Hematopoietic multipotent progenitor cell treated with erythropoietin and hydrocortisone succinate and interleukin-3 and kit ligand, for 17 days (in vitro differentiated cells): ENCODE measurements around the gene ANKMY1.
"Not testable (repeated sequence)": the region's sequence is repeated elsewhere in the genome, so short reads cannot be mapped to it uniquely, and the experiment has no call there.

Experiments
- DNase-seq: peaks from one replicate; pipeline ENCODE4 v3.0.0-alpha.2; 2015; ENCODE audit warnings: low spot score

Gene ANKMY1

DNA sequence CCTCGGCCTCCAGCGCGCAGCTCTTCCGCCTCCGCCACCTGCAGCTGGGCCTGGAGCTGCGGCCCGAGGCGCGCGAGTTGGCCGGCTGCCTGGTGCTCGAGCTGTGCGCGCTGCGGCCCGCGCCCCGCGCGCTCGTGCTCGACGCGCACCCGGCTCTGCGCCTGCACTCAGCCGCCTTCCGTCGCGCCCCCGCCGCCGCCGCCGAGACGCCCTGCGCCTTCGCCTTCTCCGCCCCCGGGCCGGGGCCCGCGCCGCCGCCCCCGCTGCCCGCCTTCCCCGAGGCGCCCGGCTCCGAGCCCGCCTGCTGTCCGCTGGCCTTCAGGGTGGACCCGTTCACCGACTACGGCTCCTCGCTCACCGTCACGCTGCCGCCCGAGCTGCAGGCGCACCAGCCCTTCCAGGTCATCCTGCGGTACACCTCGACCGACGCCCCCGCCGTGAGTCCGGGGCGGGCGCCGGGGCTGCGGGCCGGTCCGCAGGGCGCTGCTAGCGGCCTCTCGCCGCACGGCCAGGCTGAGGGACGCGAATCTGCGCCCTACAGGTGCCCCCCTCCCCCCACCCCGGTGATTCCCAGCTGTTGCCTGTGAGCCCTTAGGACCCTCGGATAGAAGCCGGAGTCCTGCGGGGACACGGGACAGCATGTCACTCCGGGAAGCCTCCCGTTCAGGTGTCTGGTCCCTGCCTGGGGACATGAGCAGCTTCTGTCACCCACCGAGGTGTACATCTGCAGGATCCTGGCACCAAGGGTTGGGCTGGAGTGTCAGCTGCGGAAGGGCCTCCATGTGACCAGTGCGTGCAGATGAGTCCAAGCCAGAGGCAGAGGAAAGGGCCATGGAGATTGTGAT lies 11.1 kb upstream of the ANKMY1 start:
- DNase-seq, result no peak

DNA sequence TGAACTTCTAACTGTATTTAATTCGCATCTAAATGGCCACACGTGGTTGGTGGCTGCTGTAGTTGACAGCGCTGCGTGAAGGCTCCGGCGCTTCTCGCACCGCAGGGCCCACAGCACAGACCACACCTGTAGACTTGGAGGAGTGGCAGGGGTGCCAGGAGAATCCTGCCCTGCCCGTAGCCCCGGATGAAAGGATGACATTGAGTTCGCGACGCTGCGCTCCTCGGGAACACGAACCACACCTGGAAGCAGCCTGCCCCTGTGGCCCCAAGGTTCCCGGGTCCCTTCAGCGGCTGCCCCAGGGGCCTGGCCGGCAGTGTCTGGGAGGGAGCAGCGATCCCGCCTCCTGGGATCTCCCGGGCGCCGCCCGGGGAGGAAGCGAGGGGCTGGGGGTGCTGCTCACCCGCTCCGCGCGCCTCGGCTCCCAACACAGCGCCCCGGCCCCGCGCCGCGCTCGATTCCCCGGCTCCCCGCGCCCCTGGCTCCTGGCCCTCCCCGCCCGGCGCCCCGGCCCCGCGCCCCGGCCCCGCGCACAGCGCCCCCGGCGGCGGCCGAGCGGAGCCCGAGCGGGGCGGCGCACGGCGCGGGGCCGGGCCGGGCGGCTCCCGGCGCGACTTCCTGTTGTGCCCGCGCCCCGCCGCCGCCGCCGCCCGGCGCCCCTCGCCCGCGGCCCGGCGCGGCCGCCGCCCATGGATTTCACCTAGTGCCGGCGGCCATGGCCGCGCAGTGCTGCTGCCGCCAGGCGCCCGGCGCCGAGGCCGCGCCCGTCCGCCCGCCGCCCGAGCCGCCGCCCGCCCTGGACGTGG lies 10.3 kb upstream of the ANKMY1 start, which contains the start of gene RNPEPL1:
RNPEPL1 (plus strand) TSS at position 613 of the 806 bp plus-strand sequence; CDS start at position 716, 103 bp downstream.
- peak; percentile 73 for DNase-seq

GRCh38 chr2:240567137-240567871 lies 9.5 kb upstream of the ANKMY1 start:
- peak; percentile 49 for DNase-seq

DNA sequence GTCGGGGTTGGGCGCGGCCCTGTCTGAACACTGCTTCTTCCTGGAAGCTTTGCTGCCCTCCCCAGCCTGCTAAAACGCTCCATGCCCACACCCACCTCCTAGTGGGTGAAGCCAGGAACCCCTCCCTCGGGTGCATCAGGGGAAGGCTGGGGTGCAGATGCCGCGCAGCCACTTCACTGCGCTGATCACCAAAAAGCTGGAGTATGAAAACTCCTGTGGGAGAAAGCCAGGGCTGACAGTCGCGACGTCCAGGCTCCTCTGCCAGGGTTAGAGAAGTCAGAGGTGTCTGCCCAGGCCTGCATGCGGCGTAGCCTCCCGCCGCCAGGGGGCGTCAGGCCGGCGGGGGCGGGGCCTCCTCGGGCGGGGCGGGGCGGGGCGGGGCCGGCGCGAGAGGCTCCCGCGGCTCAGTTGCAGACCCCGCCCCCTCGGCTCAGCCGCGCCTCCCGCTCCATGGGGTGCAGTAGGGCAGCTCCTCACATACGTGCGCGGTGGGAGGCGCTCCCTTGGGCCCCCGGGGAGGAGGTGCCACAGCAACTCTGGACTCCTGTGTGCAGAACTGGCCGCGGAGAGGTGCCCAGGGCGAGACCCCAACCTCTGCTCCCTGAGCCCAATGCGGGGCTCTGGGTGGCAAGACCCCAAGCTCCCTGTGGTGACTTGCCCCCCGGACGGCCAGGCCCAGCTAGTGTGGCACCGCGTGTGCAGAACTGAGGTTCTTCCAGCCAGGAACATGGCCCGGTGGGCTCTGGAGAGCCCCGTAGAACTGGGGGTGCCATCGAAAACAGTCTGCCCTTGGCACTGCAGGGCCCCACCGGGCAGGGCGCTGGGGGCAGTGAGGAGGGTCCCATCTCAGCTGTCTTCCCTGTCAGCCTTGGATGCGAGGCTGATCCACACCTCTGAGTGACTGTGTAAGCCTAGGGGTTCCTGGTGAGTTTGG lies 8.7 kb upstream of the ANKMY1 start:
- DNase-seq, result peak; percentile 94

DNA sequence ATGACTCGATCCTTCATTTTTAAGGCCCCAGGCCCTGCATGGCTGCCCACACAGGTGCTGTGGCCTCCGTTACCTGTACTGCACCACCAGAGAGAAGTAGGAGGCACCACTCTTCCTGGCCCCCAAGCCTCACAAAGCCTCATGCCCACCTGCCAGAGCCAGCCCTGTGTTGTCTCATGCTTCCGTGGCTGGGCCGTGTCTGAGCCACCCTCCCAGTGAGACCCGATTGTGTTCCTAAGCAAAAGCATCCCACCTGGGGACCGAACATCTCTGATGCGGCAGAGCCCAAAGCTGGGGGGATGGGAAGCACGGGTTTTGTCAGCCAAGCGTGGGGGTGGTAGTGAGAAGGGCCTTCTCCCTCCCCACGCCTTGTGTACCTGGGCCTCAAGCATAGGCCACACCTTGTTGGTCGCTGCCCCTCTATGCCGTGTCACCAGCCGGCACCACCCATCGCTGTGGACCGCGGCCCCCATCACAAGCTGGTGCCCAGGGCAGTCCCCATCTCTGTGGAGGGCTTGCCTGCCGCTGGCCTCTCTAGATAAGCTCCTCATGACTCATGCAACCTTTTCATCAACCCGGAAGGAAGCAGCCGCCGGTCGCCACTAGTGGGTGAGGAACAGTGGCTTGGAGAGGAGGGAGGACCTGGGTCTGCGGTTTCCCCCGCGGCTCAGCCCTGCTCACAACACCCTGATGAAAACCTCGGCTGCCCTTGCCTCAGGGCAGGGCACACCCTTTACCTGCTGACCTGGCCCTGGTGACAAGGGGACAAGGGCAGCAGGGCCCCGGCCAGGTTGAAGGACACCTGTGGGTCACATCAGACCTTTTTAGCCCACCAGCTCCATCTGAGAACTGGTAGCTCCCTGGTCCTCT lies 7.8 kb upstream of the ANKMY1 start:
- peak; percentile 96 for DNase-seq

- DNase-seq, result peak; percentile 88
Observed at GRCh38 chr2:240564561-240565332, 7.0 kb upstream of the ANKMY1 start.

GRCh38 chr2:240563951-240564560 lies 6.3 kb upstream of the ANKMY1 start:
- DNase-seq, result peak; percentile 35

DNA sequence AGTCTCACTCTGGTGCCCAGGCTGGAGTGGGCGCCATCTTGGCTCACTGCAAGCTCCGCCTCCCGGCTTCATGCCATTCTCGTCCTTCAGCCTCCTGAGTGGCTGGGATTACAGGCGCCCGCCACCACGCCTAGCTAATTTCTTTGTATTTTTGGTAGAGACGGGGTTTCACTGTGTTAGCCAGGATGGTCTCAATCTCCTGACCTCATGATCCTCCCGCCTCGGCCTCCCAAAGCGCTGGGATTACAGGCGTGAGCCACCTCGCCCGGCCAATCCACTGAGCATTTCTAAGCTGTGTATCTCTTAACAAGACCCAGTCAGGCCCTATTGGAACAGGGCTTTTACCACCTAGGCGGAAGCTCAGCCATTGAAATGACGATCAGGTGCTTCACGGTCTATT lies 5.4 kb upstream of the ANKMY1 start:
- not testable (repeated sequence) for DNase-seq

DNA sequence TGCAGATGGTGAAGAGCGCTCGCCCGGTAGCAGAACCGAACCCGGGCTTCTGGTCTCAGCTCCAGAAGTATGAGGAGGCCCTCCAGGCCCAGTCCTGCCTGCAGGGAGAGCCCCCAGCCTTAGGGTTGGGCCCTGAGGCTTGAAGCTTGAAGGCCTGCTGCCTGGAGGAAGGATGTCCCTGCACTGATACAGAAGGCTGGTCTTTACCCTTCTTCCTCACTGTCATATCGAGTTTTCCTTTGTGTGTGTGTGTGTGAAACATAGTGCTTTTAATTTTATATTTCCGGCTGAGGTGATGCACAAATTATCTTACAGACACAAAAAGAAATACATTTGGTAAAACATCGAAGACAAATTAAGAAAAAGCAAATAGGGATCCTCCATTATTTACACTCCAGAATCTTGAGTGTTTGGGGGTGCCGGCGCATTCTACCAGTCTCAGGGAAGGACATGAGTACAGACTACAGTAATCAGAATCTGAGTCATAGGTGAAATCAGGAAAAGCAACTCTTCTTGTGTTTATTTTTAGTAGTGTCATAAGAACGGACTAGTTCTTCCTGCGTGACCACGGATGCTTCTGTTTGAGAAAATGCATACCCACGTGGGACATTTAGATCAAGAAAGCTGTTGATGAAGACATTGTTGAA lies 3.7 kb upstream of the ANKMY1 start:
- DNase-seq, result peak; percentile 69

GRCh38 chr2:240560480-240561324 lies 2.9 kb upstream of the ANKMY1 start:
- peak; percentile 99 for DNase-seq

DNA sequence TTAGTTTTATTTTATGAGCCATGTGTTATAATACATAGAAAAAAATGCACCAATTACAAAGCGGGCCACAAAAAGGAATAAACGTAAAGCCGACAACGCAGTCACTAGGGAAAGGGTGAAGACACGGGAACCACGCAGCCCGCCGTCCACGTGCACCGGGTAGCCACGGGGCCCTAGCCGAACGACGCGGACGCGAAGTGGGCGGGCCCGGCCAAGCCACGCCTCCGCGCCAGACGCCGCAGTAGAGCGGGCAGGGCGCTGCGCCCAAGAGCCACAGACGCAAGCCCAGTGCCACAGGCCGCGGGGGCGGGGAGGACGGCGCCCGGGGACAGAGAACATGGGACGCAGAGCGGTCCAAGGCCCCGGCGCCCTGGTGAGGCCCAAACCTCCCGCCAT lies 2.3 kb upstream of the ANKMY1 start, which contains the start of gene DUSP28:
DUSP28 (plus strand) TSS at position 274 of the 396 bp plus-strand sequence. CDS start 328 bp downstream, outside the sequence.
- DNase-seq, result peak; percentile 90

- no peak for DNase-seq
Observed at GRCh38 chr2:240559286-240559685, 1.5 kb upstream of the ANKMY1 start.

- no peak for DNase-seq
Observed at GRCh38 chr2:240558236-240558761, 511 bp upstream of the ANKMY1 start.

DNA sequence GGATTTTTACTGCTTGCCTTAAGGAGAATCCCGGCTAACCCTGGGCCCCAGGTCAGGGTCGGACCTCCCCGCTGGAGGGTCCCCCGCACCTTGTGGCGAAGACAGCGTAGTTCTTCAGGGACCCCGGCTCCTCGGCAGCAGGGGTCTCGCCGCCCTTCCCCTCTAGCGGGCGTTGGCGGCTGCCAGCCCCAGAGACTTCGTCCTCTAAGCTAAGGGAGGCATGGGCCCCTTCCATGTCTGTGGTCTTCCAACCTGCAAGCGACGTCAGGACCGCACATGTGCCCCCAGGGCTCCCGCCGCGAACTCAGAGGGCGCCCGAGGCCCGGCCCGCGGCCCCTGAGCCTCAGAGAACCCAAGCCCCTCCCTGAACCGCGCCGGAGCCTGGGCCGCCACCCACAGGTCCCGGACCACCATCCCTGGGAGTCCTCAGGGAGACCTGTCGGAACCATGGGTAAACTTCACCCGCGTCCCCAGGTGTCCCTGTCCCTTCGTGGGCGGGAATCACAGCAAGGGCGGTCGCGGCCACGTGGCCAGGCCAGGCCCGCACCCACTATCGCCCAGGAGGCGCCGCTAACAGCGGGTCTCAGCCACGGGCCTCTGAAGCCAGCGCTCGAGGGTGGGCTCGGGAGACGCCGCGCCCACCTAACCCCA lies 562 bp downstream of the ANKMY1 start:
- no peak for DNase-seq

- DNase-seq, result peak; percentile 80
Observed at GRCh38 chr2:240556553-240557100, 1.2 kb downstream of the ANKMY1 start.
